Activated naive CD4-positive, alpha-beta T cell treated with anti-CD3 and anti-CD28 coated beads for 36 hours (primary cell): Measurements from ENCODE around the gene SNHG17. TPM values are rescaled to one million over a fixed set of nuclear protein-coding genes. Genes with fewer than 3 reads are reported as not detected.
"Not testable (repeated sequence)": the region's sequence is repeated elsewhere in the genome, so short reads cannot be mapped to it uniquely, and the experiment has no call there.

ENCODE experiments used
- CTCF ChIA-PET: fragments of 350-600 bp; sonication (Branson Sonifier 250); formaldehyde crosslinking; loops from one replicate; lab custom pipeline; 2021; ENCODE audit warnings: antibody characterized with exemption; lab: Charles Lee
- DNase-seq: peaks from one replicate; pipeline ENCODE4 v3.0.0-alpha.2; 2020
- H3K27ac Mint-ChIP-seq: one replicate; pipeline ENCODE4 v1.8.0; 2021; ENCODE audit warnings: mild to moderate bottlenecking, mixed read lengths
- H3K27me3 Mint-ChIP-seq: one replicate; pipeline ENCODE4 v1.8.0; 2021; ENCODE audit warnings: low read depth, mixed read lengths
- H3K36me3 Mint-ChIP-seq: one replicate; pipeline ENCODE4 v1.8.0; 2021; ENCODE audit warnings: low read depth, mixed read lengths
- H3K4me1 Mint-ChIP-seq: one replicate; pipeline ENCODE4 v1.8.0; 2021; ENCODE audit warnings: low read depth, mixed read lengths
- H3K4me3 Mint-ChIP-seq: one replicate; pipeline ENCODE4 v1.8.0; 2021; ENCODE audit warnings: mild to moderate bottlenecking, moderate library complexity, mixed read lengths
- H3K9me3 Mint-ChIP-seq: one replicate; pipeline ENCODE4 v1.8.0; 2021; ENCODE audit warnings: mixed read lengths
- intact Hi-C: fragments of 100-400 bp; cut with micrococcal nuclease; formaldehyde crosslinking; loops from one replicate; pipeline ENCODE4 v1.15.1; 2023
- total RNA-seq, 2 experiments: library from RNA; stranded (reverse); gene quantifications; one replicate each; pipeline ENCODE4 v1.2.3, GENCODE V29; 2021

SNHG17 gene
- total RNA-seq, 2 experiments from 2014 or later, result 69.1 to 72.9 TPM

DNA sequence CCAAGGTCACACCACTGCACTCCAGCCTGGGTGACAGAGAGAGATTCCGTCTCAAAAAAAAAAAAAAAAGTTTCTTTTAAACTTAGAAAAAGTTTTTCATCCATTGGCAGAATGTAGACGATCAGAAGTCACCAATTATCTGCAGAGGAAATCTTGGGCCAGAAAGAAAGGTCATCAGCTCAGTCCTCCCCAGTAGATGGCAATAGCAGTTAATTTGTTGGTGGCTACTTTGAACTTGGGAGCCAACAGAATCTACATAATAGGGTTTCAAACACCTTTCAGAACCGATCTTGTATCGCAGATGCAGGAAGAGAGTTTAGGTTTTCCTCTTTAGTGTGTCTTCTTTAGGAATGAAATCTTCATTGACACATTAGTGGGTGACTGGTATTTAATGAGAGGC is 47.2 kb downstream of the SNHG17 start:
- CTCF ChIA-PET, result interaction anchor here (0.6 kb wide), 1 partner anchor 671 kb away, joined by 4 read pairs; no protein-coding TSS in a partner anchor
- H3K9me3 Mint-ChIP-seq, result peaks cover 2% of the 10 kb centered on the region
- no peaks in the 10 kb centered on the region for H3K36me3 Mint-ChIP-seq
- no peak overlapping the region for H3K4me3 Mint-ChIP-seq
- DNase-seq, result no peak
- H3K4me1 Mint-ChIP-seq, result no peaks in the 10 kb centered on the region
- no peak overlapping the region for H3K27ac Mint-ChIP-seq
- peaks cover 12% of the 10 kb centered on the region for H3K27me3 Mint-ChIP-seq
- intact Hi-C loops, result loop anchor here (10.0 kb wide), 1 partner anchor 57 kb away; no protein-coding TSS in a partner anchor

DNA sequence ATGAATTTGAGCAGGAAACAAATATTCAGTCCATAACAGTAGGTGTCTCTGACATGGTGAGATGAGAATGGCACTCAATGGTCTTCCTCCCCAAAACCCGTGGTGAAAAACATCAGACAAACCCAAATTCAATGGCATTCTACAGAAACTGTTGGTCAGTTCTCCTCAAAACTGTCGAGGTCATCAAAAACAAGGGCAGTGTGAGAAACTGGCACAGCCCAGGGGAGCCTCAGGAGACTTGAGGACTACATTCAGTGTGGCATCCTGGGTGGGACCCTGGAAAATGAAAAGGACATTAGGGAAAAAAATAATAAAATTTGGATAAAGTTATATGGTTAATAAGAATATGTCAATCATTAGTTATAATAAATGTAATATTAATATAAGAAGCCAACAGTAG is 48.3 kb downstream of the SNHG17 start:
- peaks cover 2% of the 10 kb centered on the region for H3K9me3 Mint-ChIP-seq
- peaks cover 12% of the 10 kb centered on the region for H3K27me3 Mint-ChIP-seq
- no peak overlapping the region for H3K27ac Mint-ChIP-seq
- intact Hi-C loops, result loop anchor here (10.0 kb wide), 1 partner anchor 58 kb away; no protein-coding TSS in a partner anchor
- CTCF ChIA-PET, result no interaction called here
- DNase-seq, result no peak
- no peaks in the 10 kb centered on the region for H3K36me3 Mint-ChIP-seq
- H3K4me3 Mint-ChIP-seq, result no peak overlapping the region
- H3K4me1 Mint-ChIP-seq, result no peaks in the 10 kb centered on the region

DNA sequence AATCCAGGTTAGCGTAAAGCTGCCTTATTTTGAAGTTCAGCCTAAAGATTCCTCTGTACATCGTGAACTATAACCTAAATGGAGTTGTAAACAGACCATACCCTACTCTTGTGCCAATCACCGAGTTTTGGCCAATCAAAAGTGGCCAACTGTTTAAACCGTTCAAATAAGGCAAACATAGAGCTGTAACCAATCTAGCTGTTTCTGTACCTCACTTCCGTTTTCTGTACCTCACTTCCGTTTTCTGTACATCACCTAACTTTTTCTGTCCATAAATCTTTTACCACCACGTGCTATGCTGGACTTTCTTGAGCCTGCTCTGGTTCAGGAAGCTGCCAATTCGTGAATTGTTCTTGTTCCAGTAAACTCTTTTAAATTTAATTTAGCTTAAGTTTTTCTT is 49.1 kb downstream of the SNHG17 start:
- CTCF ChIA-PET, result no interaction called here
- Mint-ChIP-seq H3K4me1 (no peaks in the 10 kb centered on the region), H3K4me3 (no peak overlapping the region), H3K27me3 (peaks cover 12% of the 10 kb centered on the region), H3K36me3 (no peaks in the 10 kb centered on the region), H3K27ac (no peak overlapping the region), H3K9me3 (peaks cover 2% of the 10 kb centered on the region)
- no peak for DNase-seq
- intact Hi-C loops, result loop anchor here (10.0 kb wide), 1 partner anchor 59 kb away; no protein-coding TSS in a partner anchor

DNA sequence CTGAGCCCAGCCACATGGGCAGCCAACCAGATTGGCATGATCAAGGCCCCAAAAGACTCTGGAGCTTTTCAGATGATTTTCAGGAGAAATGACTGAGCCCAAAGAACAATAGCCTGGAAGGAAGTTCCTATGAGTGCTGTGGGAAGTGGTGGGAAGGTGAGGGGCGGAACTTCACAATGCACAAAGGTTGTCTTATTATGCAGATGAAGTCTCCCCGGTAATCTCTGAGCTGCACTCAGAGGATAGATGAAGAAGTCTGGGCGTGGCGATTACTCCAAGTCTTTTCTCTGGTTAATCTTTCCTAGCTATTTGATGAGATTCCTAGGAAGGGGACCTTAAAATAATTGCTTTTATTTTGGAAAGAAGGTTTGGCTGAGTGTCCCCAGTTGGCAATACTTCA is 52.0 kb downstream of the SNHG17 start:
- DNase-seq, result no peak
- Mint-ChIP-seq H3K4me3 (no peak overlapping the region), H3K4me1 (no peaks in the 10 kb centered on the region), H3K27ac (no peak overlapping the region), H3K27me3 (peaks cover 12% of the 10 kb centered on the region), H3K9me3 (no peaks in the 10 kb centered on the region), H3K36me3 (no peaks in the 10 kb centered on the region)
- intact Hi-C loops, result loop anchor here (10.0 kb wide), 1 partner anchor 62 kb away; no protein-coding TSS in a partner anchor
- CTCF ChIA-PET, result no interaction called here

DNA sequence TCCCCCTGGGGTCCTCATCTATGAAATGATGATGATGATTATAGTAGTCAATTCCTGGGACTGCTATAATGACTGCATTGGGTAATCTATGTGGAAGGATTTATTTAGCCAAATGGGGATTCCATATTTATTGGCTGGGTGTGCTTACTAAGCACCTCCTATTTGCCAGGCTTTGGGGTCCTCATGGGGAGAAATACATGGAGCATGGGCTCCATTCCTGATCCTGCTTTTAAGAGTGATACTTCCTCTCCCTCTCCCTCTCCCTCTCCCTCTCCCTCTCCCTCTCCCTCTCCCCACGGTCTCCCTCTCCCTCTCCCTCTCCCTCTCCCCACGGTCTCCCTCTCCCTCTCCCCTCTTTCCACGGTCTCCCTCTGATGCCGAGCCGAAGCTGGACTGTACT is 57.3 kb downstream of the SNHG17 start:
- intact Hi-C loops, H3K36me3 Mint-ChIP-seq, H3K4me1 Mint-ChIP-seq, H3K27me3 Mint-ChIP-seq, DNase-seq, H3K4me3 Mint-ChIP-seq, H3K27ac Mint-ChIP-seq, CTCF ChIA-PET, H3K9me3 Mint-ChIP-seq: not testable (repeated sequence)

DNA sequence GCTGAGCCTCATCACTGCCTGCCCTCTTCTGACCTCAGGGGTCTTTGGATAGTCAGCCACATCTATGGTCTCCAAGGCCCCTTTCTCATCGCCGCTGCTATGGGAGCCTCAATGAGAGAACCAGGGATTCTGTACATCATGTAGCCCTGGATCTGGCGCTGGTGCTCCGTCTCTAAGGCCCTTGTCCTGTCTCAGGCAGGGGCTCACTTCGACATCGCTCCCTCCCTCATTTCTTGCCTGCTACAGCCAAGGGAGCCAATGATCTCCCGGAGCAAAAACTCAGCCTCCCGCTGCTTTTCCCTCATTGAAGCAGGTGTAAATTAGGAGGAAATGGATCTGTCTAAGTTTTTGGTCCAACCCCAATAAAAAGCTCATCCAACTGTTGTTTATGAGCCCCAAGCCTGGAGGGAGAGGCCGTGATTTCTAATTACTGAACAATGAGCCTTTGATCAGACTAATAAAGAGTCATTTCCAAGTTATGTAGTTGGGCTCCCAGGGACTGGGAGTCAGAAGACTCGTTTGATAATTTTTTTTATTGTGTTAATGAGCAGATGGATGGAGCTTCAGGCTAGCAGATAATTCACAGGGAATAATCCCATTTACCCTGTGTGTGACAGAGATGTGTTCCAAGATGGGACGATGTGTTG is 58.0 kb downstream of the SNHG17 start:
- H3K36me3 Mint-ChIP-seq, result no peaks in the 10 kb centered on the region
- intact Hi-C loops, result no loop called here
- H3K27me3 Mint-ChIP-seq, result no peaks in the 10 kb centered on the region
- DNase-seq, result no peak
- no peak overlapping the region for H3K4me3 Mint-ChIP-seq
- CTCF ChIA-PET, result no interaction called here
- no peaks in the 10 kb centered on the region for H3K4me1 Mint-ChIP-seq
- no peak overlapping the region for H3K27ac Mint-ChIP-seq
- no peaks in the 10 kb centered on the region for H3K9me3 Mint-ChIP-seq

DNA sequence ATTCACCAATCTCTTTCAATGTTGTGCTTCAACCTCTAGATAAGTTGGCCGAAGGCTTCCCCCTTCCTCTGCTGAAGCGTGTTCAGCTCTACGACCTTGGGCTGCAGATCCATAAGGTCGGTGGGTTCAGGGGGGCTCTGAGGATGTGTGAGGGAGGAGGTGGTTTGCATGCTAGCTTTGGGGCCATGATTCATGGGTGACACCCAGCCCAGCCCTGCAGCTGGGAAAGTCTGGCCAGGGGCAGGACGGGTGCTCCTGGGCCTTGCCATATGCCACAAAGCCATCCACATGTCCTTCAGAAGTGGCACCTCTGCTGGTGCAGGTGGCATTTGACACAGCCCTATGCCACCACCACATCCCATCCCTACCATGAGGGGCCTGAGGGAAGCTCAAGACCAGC is 61.2 kb downstream of the SNHG17 start:
- Mint-ChIP-seq H3K27me3 (no peaks in the 10 kb centered on the region), H3K4me3 (no peak overlapping the region)

DNA sequence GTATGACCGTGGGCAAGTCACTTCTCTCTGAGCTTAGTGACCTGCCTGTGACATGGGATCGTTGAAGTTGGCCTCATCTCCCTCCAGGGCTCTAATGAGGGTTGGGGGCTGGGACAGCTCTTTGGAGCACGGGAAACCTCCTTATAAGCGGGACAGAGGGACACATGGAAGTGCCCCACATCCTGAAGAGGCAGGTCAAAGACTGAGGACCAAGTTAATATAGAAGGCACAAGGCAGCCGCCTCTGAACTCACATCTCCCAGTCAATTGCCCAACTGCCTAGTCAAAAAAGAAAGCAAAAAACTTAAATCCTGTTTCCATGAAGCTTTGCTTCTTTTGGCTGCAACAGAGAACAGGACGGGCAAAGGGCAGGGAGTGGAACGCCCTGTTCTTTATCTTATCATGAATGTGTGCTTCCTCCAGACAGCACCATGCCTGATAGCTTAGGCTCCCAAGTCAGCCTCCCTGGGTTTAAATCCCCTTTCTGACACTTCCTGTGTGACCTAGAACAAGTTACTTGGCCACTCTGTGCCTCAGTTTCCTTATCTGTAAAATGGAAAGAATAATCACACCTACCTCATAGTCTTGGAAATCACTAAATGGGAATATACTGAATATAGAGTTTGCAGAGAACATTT is 61.8 kb downstream of the SNHG17 start:
- CTCF ChIA-PET, result no interaction called here
- H3K4me3 Mint-ChIP-seq, result no peak overlapping the region
- no peaks in the 10 kb centered on the region for H3K9me3 Mint-ChIP-seq
- H3K27me3 Mint-ChIP-seq, result no peaks in the 10 kb centered on the region
- no peaks in the 10 kb centered on the region for H3K4me1 Mint-ChIP-seq
- DNase-seq, result no peak
- H3K27ac Mint-ChIP-seq, result no peak overlapping the region
- intact Hi-C loops, result no loop called here
- H3K36me3 Mint-ChIP-seq, result no peaks in the 10 kb centered on the region

More for the DNA sequence above, 61.2 kb downstream of the SNHG17 start:
- CTCF ChIA-PET, result interaction anchor here (0.6 to 0.7 kb wide), 2 partner anchors 17 to 54 kb away, joined by 3 read pairs; no protein-coding TSS in a partner anchor
- Mint-ChIP-seq H3K9me3 (no peaks in the 10 kb centered on the region), H3K36me3 (no peaks in the 10 kb centered on the region), H3K4me1 (no peaks in the 10 kb centered on the region), H3K27ac (no peak overlapping the region)
- DNase-seq, result no peak
- intact Hi-C loops, result no loop called here

DNA sequence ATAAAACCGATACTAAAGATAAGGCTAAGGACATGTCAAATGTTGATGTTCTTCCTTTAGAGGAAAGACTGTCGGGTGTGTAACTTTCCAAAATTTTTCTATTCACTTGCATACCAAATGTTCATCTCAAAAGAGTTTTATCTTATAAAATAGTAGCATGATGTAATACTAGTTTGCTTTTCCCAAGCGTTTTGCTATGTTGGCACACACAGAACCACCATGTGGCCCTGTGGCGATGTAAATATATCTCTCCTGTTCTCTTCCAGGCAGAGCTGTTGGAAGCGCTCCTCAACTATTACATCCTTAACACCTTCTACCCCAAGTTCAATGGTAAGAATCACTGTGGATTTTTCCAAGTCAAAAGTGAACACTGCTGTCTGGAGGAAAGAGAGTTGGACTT is 62.3 kb downstream of the SNHG17 start:
- no peaks in the 10 kb centered on the region for H3K27me3 Mint-ChIP-seq
- no peak overlapping the region for H3K4me3 Mint-ChIP-seq
- DNase-seq, result no peak
- intact Hi-C loops, result no loop called here
- no peaks in the 10 kb centered on the region for H3K9me3 Mint-ChIP-seq
- no peak overlapping the region for H3K27ac Mint-ChIP-seq
- CTCF ChIA-PET, result no interaction called here
- H3K4me1 Mint-ChIP-seq, result no peaks in the 10 kb centered on the region
- H3K36me3 Mint-ChIP-seq, result no peaks in the 10 kb centered on the region

Other genes with a start within 250 kb of the SNHG17 start
- not detected for gene KIAA1755, start 174.6 kb downstream of the SNHG17 start, total RNA-seq
- not detected for gene BPI, start 131.2 kb downstream of the SNHG17 start, total RNA-seq
- gene LBP, start 88.8 kb downstream of the SNHG17 start, total RNA-seq, result not detected
- 10 to 100 TPM; 22.1 to 24.0 TPM for gene RALGAPB, start 37.5 kb upstream of the SNHG17 start, total RNA-seq
- not detected for gene ADIG, start 145.9 kb upstream of the SNHG17 start, total RNA-seq
- gene ARHGAP40, start 166.5 kb upstream of the SNHG17 start, total RNA-seq, result not detected